Mesenchymal stem cell (in vitro differentiated cells and primary cell): ENCODE results near the gene ADAMTS17.
"Not testable (repeated sequence)": the region's sequence is repeated elsewhere in the genome, so short reads cannot be mapped to it uniquely, and the experiment has no call there.

Experiments
- DNase-seq: peaks from one replicate; pipeline ENCODE4 v3.0.0-alpha.2; 2013
- H2AFZ ChIP-seq: one replicate; pipeline ENCODE4 v1.6.1; 2013; ENCODE audit warnings: low read depth, mild to moderate bottlenecking, control low read depth, inconsistent platforms, low read length, moderate library complexity
- H2AK5ac ChIP-seq: 2 replicates; pipeline ENCODE4 v1.6.1; 2013; ENCODE audit warnings: low read length, moderate library complexity, mild to moderate bottlenecking, inconsistent platforms; ENCODE audit not compliant: severe bottlenecking
- H2BK120ac ChIP-seq: one replicate; pipeline ENCODE4 v1.6.1; 2013; ENCODE audit warnings: low read depth, mild to moderate bottlenecking, inconsistent platforms, low read length, moderate library complexity
- H2BK12ac ChIP-seq, 2 experiments: one replicate each; pipeline ENCODE4 v1.6.1; 2013; ENCODE audit warnings: inconsistent platforms in 2 of 2, low read length in 2 of 2, mild to moderate bottlenecking in 2 of 2, moderate library complexity in 2 of 2, control low read depth in 1 of 2
- H2BK15ac ChIP-seq: one replicate; pipeline ENCODE4 v1.6.1; 2013; ENCODE audit warnings: mild to moderate bottlenecking, low read depth, inconsistent platforms; ENCODE audit not compliant: poor library complexity, severe bottlenecking
- H2BK5ac ChIP-seq: 2 replicates; pipeline ENCODE4 v1.6.1; 2013; ENCODE audit warnings: low read depth, mild to moderate bottlenecking, low read length, control low read depth, inconsistent platforms; ENCODE audit not compliant: poor library complexity, severe bottlenecking
- H3K14ac ChIP-seq, 2 experiments: one replicate each; pipeline ENCODE4 v1.6.1; 2013; ENCODE audit warnings: inconsistent platforms in 2 of 2, low read length in 2 of 2, control low read depth in 1 of 2, mild to moderate bottlenecking in 1 of 2, moderate library complexity in 1 of 2
- H3K18ac ChIP-seq, 2 experiments: one replicate each; pipeline ENCODE4 v1.6.1; 2013; ENCODE audit warnings: inconsistent platforms in 2 of 2, low read length in 2 of 2, control low read depth in 1 of 2, low read depth in 1 of 2, mild to moderate bottlenecking in 1 of 2
- H3K23ac ChIP-seq, 2 experiments: one replicate each; pipeline ENCODE4 v1.6.1; 2013; ENCODE audit warnings: inconsistent platforms in 2 of 2, low read length in 2 of 2, mild to moderate bottlenecking in 2 of 2, moderate library complexity in 2 of 2, control low read depth in 1 of 2
- H3K27ac ChIP-seq: 2 replicates; pipeline ENCODE4 v1.5.1; 2013; ENCODE audit warnings: mild to moderate bottlenecking, moderate library complexity, low read length, control low read depth, inconsistent platforms; ENCODE audit not compliant: poor library complexity, severe bottlenecking
- H3K27me3 ChIP-seq, 2 experiments: 2 replicates each; pipeline versions ENCODE4 v1.6.1 to v1.7.0; 2013; ENCODE audit warnings: low read length in 2 of 2, mild to moderate bottlenecking in 2 of 2, moderate library complexity in 2 of 2, control low read depth in 1 of 2, inconsistent platforms in 1 of 2; ENCODE audit not compliant: control insufficient read depth in 1 of 2, insufficient read depth in 1 of 2
- H3K36me3 ChIP-seq, 2 experiments: 2 replicates each; pipeline versions ENCODE4 v1.6.1 to v1.7.0; 2013; ENCODE audit warnings: low read length in 2 of 2, control low read depth in 1 of 2, inconsistent platforms in 1 of 2, low read depth in 1 of 2, mild to moderate bottlenecking in 1 of 2; ENCODE audit not compliant: insufficient read depth in 2 of 2, control insufficient read depth in 1 of 2
- H3K4ac ChIP-seq, 2 experiments: one replicate each; pipeline ENCODE4 v1.6.1; 2013; ENCODE audit warnings: inconsistent platforms in 2 of 2, low read length in 2 of 2, mild to moderate bottlenecking in 2 of 2, moderate library complexity in 2 of 2, control low read depth in 1 of 2, low read depth in 1 of 2
- H3K4me1 ChIP-seq: 2 replicates; pipeline ENCODE4 v1.6.1; 2013; ENCODE audit warnings: low read depth, low read length, control low read depth; ENCODE audit not compliant: control insufficient read depth, insufficient read depth
- H3K4me2 ChIP-seq: 2 replicates; pipeline ENCODE4 v1.6.1; 2013; ENCODE audit warnings: low read length, mild to moderate bottlenecking, inconsistent platforms; ENCODE audit not compliant: poor library complexity, severe bottlenecking
- H3K4me3 ChIP-seq, 2 experiments: 2 replicates each; pipeline versions ENCODE4 v1.5.1 to v1.7.0; 2013; ENCODE audit warnings: low read length in 2 of 2, mild to moderate bottlenecking in 2 of 2, control low read depth in 1 of 2, low read depth in 1 of 2; ENCODE audit not compliant: insufficient read depth in 1 of 2
- H3K79me1 ChIP-seq: replicated peaks from 2 replicates; pipeline ENCODE4 v1.6.1; 2013; ENCODE audit warnings: mild to moderate bottlenecking, control low read depth, low read length, inconsistent platforms; ENCODE audit not compliant: poor library complexity, severe bottlenecking
- H3K9ac ChIP-seq: 2 replicates; pipeline ENCODE4 v1.7.0; 2013; ENCODE audit warnings: mild to moderate bottlenecking, low read length, moderate library complexity
- H3K9me3 ChIP-seq: 2 replicates; pipeline ENCODE4 v1.7.0; 2013; ENCODE audit warnings: mild to moderate bottlenecking, low read length; ENCODE audit not compliant: control insufficient read depth
- H4K8ac ChIP-seq: one replicate; pipeline ENCODE4 v1.6.1; 2013; ENCODE audit warnings: inconsistent platforms, mild to moderate bottlenecking, low read length, moderate library complexity
- H4K91ac ChIP-seq: one replicate; pipeline ENCODE4 v1.6.1; 2013; ENCODE audit warnings: mild to moderate bottlenecking, low read length, inconsistent platforms
- WGBS: methylation state at CpG from one replicate; pipeline ENCODE4 v1.1.7; 2013; ENCODE audit warnings: mixed read lengths; 5-methylcytosine and 5-hydroxymethylcytosine counted together

ADAMTS17 gene

GRCh38 chr15:100092034-100092433, 249.7 kb downstream of the ADAMTS17 start:
- no peak overlapping the region for H3K23ac ChIP-seq
- WGBS: 93% methylated on average over 8 of the region's 9 CpGs

GRCh38 chr15:100090411-100090810, 251.4 kb downstream of the ADAMTS17 start:
- Histone ChIP-seq H3K18ac (no peak overlapping the region), H3K4ac (no peak overlapping the region), H3K4me2 (no peak overlapping the region), H3K4me1 (no peaks in the 10 kb centered on the region), H3K79me1 (no peaks in the 10 kb centered on the region), H3K4me3 (no peak overlapping the region), H2BK120ac (no peak overlapping the region), H3K9ac (no peak overlapping the region), H2AFZ (no peak overlapping the region), H3K23ac (no peak overlapping the region), H3K27me3 (peaks cover 0 to 5% of the 10 kb centered on the region in 2 experiments), H3K27ac (no peak overlapping the region), H2BK5ac (no peak overlapping the region), H3K9me3 (no peaks in the 10 kb centered on the region), H3K14ac (no peak overlapping the region), H3K36me3 (no peaks in the 10 kb centered on the region), H4K8ac (no peak overlapping the region), H2BK12ac (no peak overlapping the region), H4K91ac (no peak overlapping the region), H2AK5ac (no peak overlapping the region), H2BK15ac (no peak overlapping the region)
- WGBS: 93% methylated on average over 11 of the region's 11 CpGs
- no peak for DNase-seq

More at GRCh38 chr15:100092034-100092433, 249.7 kb downstream of the ADAMTS17 start:
- H2AFZ ChIP-seq: no peak overlapping the region
- H3K36me3 ChIP-seq: no peaks in the 10 kb centered on the region
- no peaks in the 10 kb centered on the region for H3K4me1 ChIP-seq
- no peak overlapping the region for H3K4me2 ChIP-seq
- no peak for DNase-seq
- no peak overlapping the region for H2BK5ac ChIP-seq
- H4K91ac ChIP-seq: no peak overlapping the region
- H3K18ac ChIP-seq: no peak overlapping the region
- peak overlapping the region in 1 of 2 experiments; percentile 54 for H2BK12ac ChIP-seq
- H3K9ac ChIP-seq: no peak overlapping the region
- no peak overlapping the region for H3K14ac ChIP-seq
- no peaks in the 10 kb centered on the region for H3K9me3 ChIP-seq
- no peak overlapping the region for H3K4ac ChIP-seq
- no peak overlapping the region for H3K27ac ChIP-seq
- H2BK120ac ChIP-seq: no peak overlapping the region
- H2AK5ac ChIP-seq: no peak overlapping the region
- H3K4me3 ChIP-seq: no peak overlapping the region
- no peak overlapping the region for H2BK15ac ChIP-seq
- peak overlapping the region; percentile 12 for H4K8ac ChIP-seq
- H3K79me1 ChIP-seq: no peaks in the 10 kb centered on the region
- H3K27me3 ChIP-seq: peaks cover 0 to 7% of the 10 kb centered on the region in 2 experiments

- WGBS: 82% methylated on average over 17 of the region's 17 CpGs
- H3K4me2 ChIP-seq, H4K8ac ChIP-seq, H3K9me3 ChIP-seq, H2BK120ac ChIP-seq, H3K79me1 ChIP-seq, H2AFZ ChIP-seq, H3K27me3 ChIP-seq, H3K9ac ChIP-seq, H3K4me1 ChIP-seq, H2BK5ac ChIP-seq, H3K27ac ChIP-seq, H3K18ac ChIP-seq, H3K36me3 ChIP-seq, H2BK15ac ChIP-seq, H2BK12ac ChIP-seq, H3K23ac ChIP-seq, H3K14ac ChIP-seq, H3K4me3 ChIP-seq, DNase-seq, H2AK5ac ChIP-seq, H3K4ac ChIP-seq, H4K91ac ChIP-seq: not testable (repeated sequence)
Observed at GRCh38 chr15:100084042-100084821, 257.5 kb downstream of the ADAMTS17 start.

GRCh38 chr15:100083572-100083971, 258.2 kb downstream of the ADAMTS17 start:
- Histone ChIP-seq H2BK15ac (no peak overlapping the region), H4K8ac (no peak overlapping the region), H2AFZ (no peak overlapping the region), H3K79me1 (no peaks in the 10 kb centered on the region), H3K4me3 (no peak overlapping the region), H3K23ac (no peak overlapping the region), H4K91ac (no peak overlapping the region), H2BK12ac (no peak overlapping the region), H2BK5ac (no peak overlapping the region), H3K27ac (no peak overlapping the region), H3K4me2 (no peak overlapping the region), H3K27me3 (no peaks in the 10 kb centered on the region), H3K4ac (no peak overlapping the region), H3K9ac (no peak overlapping the region), H3K14ac (no peak overlapping the region), H2AK5ac (no peak overlapping the region), H3K9me3 (no peaks in the 10 kb centered on the region), H3K18ac (no peak overlapping the region), H3K4me1 (no peaks in the 10 kb centered on the region), H3K36me3 (no peaks in the 10 kb centered on the region), H2BK120ac (no peak overlapping the region)
- peak; percentile 56 for DNase-seq
- WGBS: 100% methylated on average over 2 of the region's 2 CpGs
